Naive thymus-derived CD8-positive, alpha-beta T cell (primary cell): ENCODE measurements around the gene ADRA2B. TPM values are rescaled to one million over a fixed set of nuclear protein-coding genes. Genes with fewer than 3 reads are reported as not detected.
"Not testable (repeated sequence)": the region's sequence is repeated elsewhere in the genome, so short reads cannot be mapped to it uniquely, and the experiment has no call there.

Experiments used
- ATAC-seq, 2 donors: fragments of 150-1000 bp; cut with Tn5 transposase in 1 of 2; sonication (Bioruptor Pico), chemical (Tn5 transposase) in 1 of 2; 1 replicate in 1 of 2; 2 replicates in 1 of 2; pipeline ENCODE4 v1.10.0; 2021; ENCODE audit warnings: mild to moderate bottlenecking in 2 of 2, moderate library complexity in 2 of 2
- POLR2A ChIA-PET: fragments of 350-600 bp; sonication (Branson Sonifier 250); formaldehyde crosslinking; loops from one replicate; lab custom pipeline; 2021; ENCODE audit warnings: antibody characterized with exemption; lab: Charles Lee
- DNase-seq, 10 donors: peaks; one replicate each; pipeline versions ENCODE4 v3.0.0 to v3.0.0-alpha.2; 2020 to 2022
- H3K27ac Mint-ChIP-seq, 10 donors: one replicate each; pipeline ENCODE4 v1.8.0; 2020 to 2022; ENCODE audit warnings: mild to moderate bottlenecking in 10 of 10, mixed read lengths in 10 of 10, moderate library complexity in 4 of 10, inconsistent platforms in 1 of 10
- H3K27me3 Mint-ChIP-seq, 5 donors: one replicate each; pipeline ENCODE4 v1.8.0; 2021 to 2022; ENCODE audit warnings: mixed read lengths in 5 of 5
- H3K36me3 Mint-ChIP-seq, 3 donors: one replicate each; pipeline ENCODE4 v1.8.0; 2020 to 2022; ENCODE audit warnings: mixed read lengths in 3 of 3, mild to moderate bottlenecking in 2 of 3, inconsistent platforms in 1 of 3
- H3K4me1 Mint-ChIP-seq, 4 donors: one replicate each; pipeline ENCODE4 v1.8.0; 2021 to 2022; ENCODE audit warnings: mixed read lengths in 4 of 4
- H3K4me3 Mint-ChIP-seq, 10 donors: one replicate each; pipeline ENCODE4 v1.8.0; 2020 to 2022; ENCODE audit warnings: mild to moderate bottlenecking in 10 of 10, mixed read lengths in 10 of 10, moderate library complexity in 6 of 10, inconsistent platforms in 1 of 10
- H3K9me3 Mint-ChIP-seq, 9 donors: one replicate each; pipeline ENCODE4 v1.8.0; 2020 to 2022; ENCODE audit warnings: mixed read lengths in 9 of 9, mild to moderate bottlenecking in 3 of 9, inconsistent platforms in 1 of 9, moderate library complexity in 1 of 9
- polyA plus RNA-seq, 3 donors: library from polyadenylated mRNA; unstranded; fragments of 300-500 nt; fragmentation: Illumina TruSeq; gene quantifications; one replicate each; pipeline ENCODE4 v1.2.3, GENCODE V29; 2021
- total RNA-seq, 8 experiments: library from RNA in 2 of 8; stranded (reverse) in 2 of 8; gene quantifications; one replicate each; pipeline ENCODE4 v1.2.3 and lab custom pipeline; 2021 to 2026

ADRA2B gene
- total and polyA plus RNA-seq, 5 experiments from 2014 or later = 0.22 TPM; not detected in 4

GRCh38 chr2:96071977-96072491 is 44.3 kb downstream of the ADRA2B start:
- POLR2A ChIA-PET, DNase-seq, ATAC-seq, H3K27ac Mint-ChIP-seq, H3K27me3 Mint-ChIP-seq, H3K4me1 Mint-ChIP-seq, H3K4me3 Mint-ChIP-seq: not testable (repeated sequence)
- Mint-ChIP-seq H3K36me3 (peaks cover 0 to 20% (median 9%) of the 10 kb centered on the region in 3 donors), H3K9me3 (peaks cover 0 to 25% (median 13%) of the 10 kb centered on the region in 9 donors)

GRCh38 chr2:96071087-96071976 is 45.0 kb downstream of the ADRA2B start:
- peaks cover 0 to 20% (median 7%) of the 10 kb centered on the region in 3 donors for H3K36me3 Mint-ChIP-seq
- POLR2A ChIA-PET = not testable (repeated sequence)

GRCh38 chr2:96070351-96070750 is 46.0 kb downstream of the ADRA2B start:
- H3K4me3 Mint-ChIP-seq, H3K4me1 Mint-ChIP-seq, DNase-seq, POLR2A ChIA-PET, ATAC-seq, H3K27me3 Mint-ChIP-seq, H3K27ac Mint-ChIP-seq: not testable (repeated sequence)
- peaks cover 0 to 13% (median under 1%) of the 10 kb centered on the region in 9 donors for H3K9me3 Mint-ChIP-seq
- peaks cover 0 to 11% (median 0%) of the 10 kb centered on the region in 3 donors for H3K36me3 Mint-ChIP-seq

More at GRCh38 chr2:96071087-96071976, 45.0 kb downstream of the ADRA2B start:
- H3K4me1 Mint-ChIP-seq, H3K27me3 Mint-ChIP-seq, H3K4me3 Mint-ChIP-seq, ATAC-seq, DNase-seq: not testable (repeated sequence)
- Mint-ChIP-seq H3K27ac (peak overlapping the region in 1 of 10 donors; percentile 9), H3K9me3 (peaks cover 0 to 22% (median 10%) of the 10 kb centered on the region in 9 donors)

GRCh38 chr2:96069878-96070277 is 46.5 kb downstream of the ADRA2B start:
- H3K9me3 Mint-ChIP-seq, H3K27ac Mint-ChIP-seq, POLR2A ChIA-PET, ATAC-seq, H3K27me3 Mint-ChIP-seq, H3K4me3 Mint-ChIP-seq, DNase-seq, H3K36me3 Mint-ChIP-seq, H3K4me1 Mint-ChIP-seq: not testable (repeated sequence)

GRCh38 chr2:96067902-96068581 is 48.3 kb downstream of the ADRA2B start:
- ATAC-seq, POLR2A ChIA-PET, H3K27me3 Mint-ChIP-seq, H3K36me3 Mint-ChIP-seq, H3K9me3 Mint-ChIP-seq, H3K4me1 Mint-ChIP-seq, H3K4me3 Mint-ChIP-seq, H3K27ac Mint-ChIP-seq: not testable (repeated sequence)
- DNase-seq = peak in 1 of 10 donors; percentile 60

GRCh38 chr2:96067098-96067660 is 49.2 kb downstream of the ADRA2B start:
- H3K27me3 Mint-ChIP-seq, H3K4me1 Mint-ChIP-seq, H3K4me3 Mint-ChIP-seq, H3K9me3 Mint-ChIP-seq, H3K27ac Mint-ChIP-seq, H3K36me3 Mint-ChIP-seq, POLR2A ChIA-PET, ATAC-seq: not testable (repeated sequence)
- peak in 1 of 10 donors; percentile 22 for DNase-seq

- H3K27me3 Mint-ChIP-seq, POLR2A ChIA-PET, H3K27ac Mint-ChIP-seq, ATAC-seq, H3K4me3 Mint-ChIP-seq, H3K36me3 Mint-ChIP-seq, H3K9me3 Mint-ChIP-seq, H3K4me1 Mint-ChIP-seq: not testable (repeated sequence)
- DNase-seq = peak in 1 of 10 donors; percentile 50
Measured at GRCh38 chr2:96066511-96066910, 49.9 kb downstream of the ADRA2B start.

- H3K9me3 Mint-ChIP-seq, H3K36me3 Mint-ChIP-seq, H3K4me3 Mint-ChIP-seq, H3K27me3 Mint-ChIP-seq, H3K27ac Mint-ChIP-seq, H3K4me1 Mint-ChIP-seq, POLR2A ChIA-PET, ATAC-seq: not testable (repeated sequence)
- DNase-seq = peak in 1 of 10 donors; percentile 34
Measured at GRCh38 chr2:96065954-96066353, 50.4 kb downstream of the ADRA2B start.

- H3K4me3 Mint-ChIP-seq = no peak overlapping the region
- H3K36me3 Mint-ChIP-seq = no peaks in the 10 kb centered on the region
- H3K4me1 Mint-ChIP-seq = no peaks in the 10 kb centered on the region
- DNase-seq (peak in 1 of 10 donors; percentile 59), ATAC-seq (no peak)
- no peak overlapping the region for H3K27ac Mint-ChIP-seq
- peaks cover 0 to 2% (median 0%) of the 10 kb centered on the region in 5 donors for H3K27me3 Mint-ChIP-seq
- POLR2A ChIA-PET = no interaction called here
- no peaks in the 10 kb centered on the region for H3K9me3 Mint-ChIP-seq
Measured at GRCh38 chr2:96065381-96065930, 50.9 kb downstream of the ADRA2B start.

GRCh38 chr2:96064760-96065159 is 51.6 kb downstream of the ADRA2B start:
- H3K4me3 Mint-ChIP-seq, POLR2A ChIA-PET, H3K27ac Mint-ChIP-seq, DNase-seq, ATAC-seq, H3K27me3 Mint-ChIP-seq, H3K4me1 Mint-ChIP-seq, H3K36me3 Mint-ChIP-seq, H3K9me3 Mint-ChIP-seq: not testable (repeated sequence)

- DNase-seq = not testable (repeated sequence)
Measured at GRCh38 chr2:96064047-96064675, 52.2 kb downstream of the ADRA2B start.

More at GRCh38 chr2:96064047-96064675, 52.2 kb downstream of the ADRA2B start:
- H3K27ac Mint-ChIP-seq, H3K4me1 Mint-ChIP-seq, H3K9me3 Mint-ChIP-seq, H3K36me3 Mint-ChIP-seq, H3K27me3 Mint-ChIP-seq, H3K4me3 Mint-ChIP-seq, ATAC-seq, POLR2A ChIA-PET: not testable (repeated sequence)
